HG02571 (cell line): Measurements from ENCODE around the gene VSIG2.

ENCODE experiments used
- ATAC-seq: cut with Tn5 transposase; IDR thresholded peaks from one replicate; pipeline ENCODE4 v1.9.1; 2021; ENCODE audit warnings: mild to moderate bottlenecking, moderate library complexity; ENCODE audit not compliant: unreplicated experiment

VSIG2 gene

GRCh38 chr11:124725719-124726105 is 26.3 kb downstream of the VSIG2 start:
- ATAC-seq, result no peak

GRCh38 chr11:124724979-124725718 is 26.9 kb downstream of the VSIG2 start:
- ATAC-seq, result peak; percentile 84

- no peak for ATAC-seq
These were observed 29.9 kb downstream of the VSIG2 start for GRCh38 chr11:124722176-124722575.

GRCh38 chr11:124719534-124719933 is 32.5 kb downstream of the VSIG2 start:
- ATAC-seq, result no peak

- ATAC-seq, result no peak
These were observed 33.3 kb downstream of the VSIG2 start for GRCh38 chr11:124718801-124719200.

GRCh38 chr11:124717786-124718651 is 34.0 kb downstream of the VSIG2 start:
- no peak for ATAC-seq

- ATAC-seq, result no peak
These were observed 34.7 kb downstream of the VSIG2 start for GRCh38 chr11:124717421-124717785.

- ATAC-seq, result no peak
These were observed 35.5 kb downstream of the VSIG2 start for GRCh38 chr11:124716591-124716990.

- no peak for ATAC-seq
These were observed 39.7 kb downstream of the VSIG2 start for GRCh38 chr11:124712392-124712791.

GRCh38 chr11:124707829-124708228 is 44.2 kb downstream of the VSIG2 start:
- no peak for ATAC-seq

GRCh38 chr11:124700028-124700427 is 52.0 kb downstream of the VSIG2 start:
- no peak for ATAC-seq

- ATAC-seq, result no peak
These were observed 52.5 kb downstream of the VSIG2 start for GRCh38 chr11:124699547-124699946.
